HL-60/S4 treated with phorbol 12-myristate 13-acetate at 8.2 ng/mL for 4 days and 3 days (cell line): ENCODE results near the gene SIPA1L3.

Source experiments
- in situ Hi-C: fragments of 300-500 bp; cut with MboI; formaldehyde crosslinking; loops from 2 replicates; pipeline ENCODE4 v1.15.0; 2022; ENCODE audit warnings: low sequenced_read_pairs

Gene SIPA1L3

GRCh38 chr19:37941782-37942515 is 34.9 kb downstream of the SIPA1L3 start:
- in situ Hi-C loops: no loop called here

DNA sequence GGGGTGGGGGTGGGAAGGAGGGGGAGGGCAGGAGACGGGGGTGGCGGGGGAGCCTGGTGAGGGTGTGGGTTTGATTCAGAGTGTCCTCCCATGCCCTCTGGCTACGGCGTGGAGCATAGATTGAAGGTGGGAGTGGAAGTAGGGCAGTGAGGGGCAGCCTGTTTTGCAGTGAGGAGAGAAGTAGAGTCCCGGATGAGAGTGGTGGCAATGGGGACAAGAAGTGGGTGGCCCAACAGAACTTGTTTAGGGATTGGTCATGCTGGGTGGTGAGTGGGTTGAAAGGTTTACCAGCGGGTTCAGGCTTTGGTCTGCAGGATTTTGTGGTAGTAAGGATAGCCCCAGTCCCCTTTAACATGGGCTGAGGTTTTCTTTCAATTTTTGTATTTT is 35.5 kb downstream of the SIPA1L3 start:
- in situ Hi-C loops: no loop called here

GRCh38 chr19:37943480-37943879 is 36.5 kb downstream of the SIPA1L3 start:
- in situ Hi-C loops: no loop called here

- in situ Hi-C loops: no loop called here
These were observed 39.1 kb downstream of the SIPA1L3 start for GRCh38 chr19:37946132-37946531.

DNA sequence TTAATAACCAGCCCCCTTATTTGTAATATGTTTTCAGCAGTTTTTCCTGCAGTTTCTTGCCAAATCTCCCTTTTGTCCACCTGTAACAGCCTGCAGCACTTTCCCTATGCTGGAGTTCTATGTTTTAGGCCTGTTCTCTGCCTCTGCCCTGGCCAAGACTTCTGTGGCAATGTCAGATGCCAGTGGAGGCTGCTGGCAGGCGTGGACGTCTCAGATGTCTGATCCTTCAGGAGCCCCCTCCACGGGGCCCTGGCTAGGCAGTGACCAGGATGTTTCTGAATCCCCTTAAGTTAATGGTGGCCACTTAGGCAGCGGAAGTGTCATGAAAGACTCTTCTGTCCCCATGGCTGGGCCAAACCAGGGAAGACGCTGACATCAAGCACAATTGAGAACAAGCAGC is 40.8 kb downstream of the SIPA1L3 start:
- in situ Hi-C loops: no loop called here

DNA sequence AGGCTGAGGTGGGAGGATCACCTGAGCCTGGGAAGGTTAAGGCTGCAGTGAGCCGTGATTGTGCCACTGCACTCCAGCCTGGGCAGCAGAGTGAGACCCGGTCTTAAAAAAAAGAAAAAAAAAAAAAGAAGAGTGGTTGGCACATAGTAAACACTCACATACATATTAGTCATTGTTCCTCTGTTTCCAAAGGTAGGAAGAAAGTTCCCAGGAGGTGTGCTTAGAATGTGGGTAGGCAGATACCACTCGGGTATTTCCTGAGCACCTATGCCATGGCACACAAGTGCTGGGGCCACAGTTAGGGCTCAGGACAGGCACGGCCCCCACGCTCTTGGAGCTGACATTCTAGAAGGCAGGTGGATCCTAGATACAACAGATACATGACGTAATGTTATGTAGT is 41.4 kb downstream of the SIPA1L3 start:
- in situ Hi-C loops: no loop called here

DNA sequence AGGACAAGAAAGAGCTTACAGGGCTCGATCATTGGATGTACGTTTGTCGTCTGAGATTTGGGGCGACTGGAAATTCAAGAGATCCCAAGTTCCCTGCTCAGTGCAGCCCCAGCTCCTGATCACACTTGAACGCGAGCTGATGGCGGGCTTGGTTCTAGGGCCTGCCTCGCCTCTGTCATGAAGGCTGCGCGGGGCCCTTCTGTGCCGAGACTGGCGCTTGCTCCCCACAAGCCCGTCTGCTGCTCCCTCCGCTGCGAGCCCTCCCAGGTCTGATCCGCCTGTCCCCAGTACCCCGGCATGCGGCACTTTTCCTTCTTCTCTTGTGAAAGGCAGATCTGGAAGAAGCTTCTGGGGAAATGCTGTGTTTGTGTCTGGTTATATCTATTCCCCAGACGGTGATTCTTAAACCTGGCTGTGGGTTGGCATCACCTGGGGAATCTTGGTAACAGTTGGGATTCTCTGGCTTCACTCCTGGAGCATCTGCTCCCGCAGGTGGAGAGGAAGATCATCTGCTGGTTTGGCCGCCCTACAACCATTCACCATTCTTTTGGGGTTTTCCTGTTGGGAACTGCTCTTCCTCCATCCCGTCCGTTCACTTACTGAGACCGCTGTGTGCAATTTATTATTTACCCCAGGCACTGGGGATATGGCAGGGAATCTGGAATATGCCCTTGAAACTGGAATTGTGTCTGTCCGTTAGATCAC is 43.6 kb downstream of the SIPA1L3 start:
- in situ Hi-C loops: no loop called here

DNA sequence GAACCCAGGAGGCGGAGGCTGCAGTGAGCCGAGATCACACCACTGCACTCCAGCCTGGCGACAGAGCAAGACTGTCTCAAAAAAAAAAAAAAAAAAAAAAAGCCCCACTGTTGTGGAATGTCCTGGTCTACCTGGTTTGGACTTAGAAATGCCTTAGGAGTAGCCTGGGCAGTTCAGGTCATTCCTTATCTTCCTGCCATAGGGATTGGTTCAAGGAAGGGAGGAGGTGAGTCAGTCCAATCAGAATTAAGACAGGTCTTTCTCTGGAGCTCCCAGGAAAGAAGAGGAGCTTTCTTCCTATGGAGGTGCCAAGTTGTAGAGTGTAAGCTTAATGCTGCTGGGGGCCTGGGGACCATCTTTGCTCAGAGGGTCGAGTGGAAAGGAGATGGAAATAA is 44.8 kb downstream of the SIPA1L3 start:
- in situ Hi-C loops: no loop called here

DNA sequence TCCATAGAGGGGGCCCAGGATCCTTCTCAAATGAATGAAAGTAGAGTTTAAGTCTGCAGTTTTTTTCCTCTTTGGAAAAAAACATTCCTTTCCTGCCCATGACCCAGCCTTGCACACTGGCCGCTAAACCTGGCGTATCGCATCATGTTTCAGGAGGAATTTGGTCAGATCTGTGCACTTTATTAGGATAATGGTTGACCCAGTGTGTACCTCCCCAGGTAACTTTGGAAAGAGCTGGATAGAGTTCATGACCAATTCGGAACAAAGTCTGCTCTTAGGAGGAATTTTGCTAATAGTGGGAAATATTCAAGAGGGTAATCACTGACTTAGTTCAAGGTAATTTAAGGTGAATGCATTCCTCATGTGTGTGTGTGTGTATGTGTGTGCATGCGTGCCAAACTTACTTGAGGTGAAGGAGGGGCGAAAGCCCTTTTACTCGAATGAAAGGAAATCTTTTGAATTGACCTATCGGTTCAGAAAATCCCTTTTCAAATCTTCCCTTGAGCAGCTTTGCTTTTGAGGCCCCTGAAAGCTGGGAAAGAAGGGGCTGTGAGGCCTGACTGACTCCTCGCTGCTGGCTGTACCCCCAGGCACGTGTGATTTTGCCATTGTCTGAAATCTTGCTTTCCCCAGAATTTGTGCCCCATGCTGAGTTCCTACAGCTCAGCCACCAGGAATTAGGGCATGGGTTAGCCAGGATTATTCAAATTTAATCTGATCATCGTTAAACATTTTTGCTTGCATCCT is 46.3 kb downstream of the SIPA1L3 start:
- in situ Hi-C loops: no loop called here

- in situ Hi-C loops: no loop called here
These were observed 46.9 kb downstream of the SIPA1L3 start for GRCh38 chr19:37953918-37954303.

DNA sequence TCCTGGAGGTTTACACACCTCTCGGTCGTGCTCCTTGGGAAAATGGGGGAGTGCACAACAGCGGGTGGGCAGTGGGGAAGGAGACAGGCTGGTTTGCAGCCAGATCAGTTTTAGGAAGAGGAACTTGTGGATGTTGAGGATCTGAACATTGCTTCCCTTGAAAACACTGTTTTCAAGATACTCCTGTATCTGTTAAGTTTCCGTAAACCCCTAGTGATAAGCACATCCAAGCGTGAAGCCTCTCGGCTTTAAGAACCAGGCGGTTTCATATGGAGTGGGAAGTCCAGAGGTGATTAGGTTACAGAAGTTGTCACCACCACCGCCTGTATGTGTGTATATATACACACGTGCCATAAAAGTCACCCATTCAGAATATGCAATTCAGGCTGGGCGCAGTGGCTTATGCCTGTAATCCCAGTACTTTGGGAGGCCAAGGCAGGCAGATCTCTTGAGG is 47.4 kb downstream of the SIPA1L3 start:
- in situ Hi-C loops: no loop called here

DNA sequence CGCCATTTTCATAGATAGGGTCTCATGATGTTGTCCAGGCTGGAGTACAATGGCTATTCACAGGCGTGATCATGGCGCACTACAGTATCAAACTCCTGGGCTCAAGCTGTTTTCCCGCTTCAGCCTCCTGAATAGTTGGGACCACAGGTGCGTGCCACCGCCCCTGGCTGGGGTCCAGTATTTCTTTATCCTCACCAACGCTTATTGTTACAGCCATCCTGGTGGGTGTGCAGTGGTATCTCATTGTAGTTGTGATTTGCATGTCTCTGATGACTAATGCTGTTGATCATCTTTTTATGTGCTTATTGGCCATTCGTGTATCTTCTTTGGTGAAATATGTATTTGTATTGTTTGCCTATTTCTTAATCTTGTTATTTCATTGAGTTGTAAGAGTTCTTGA is 49.0 kb downstream of the SIPA1L3 start:
- in situ Hi-C loops: no loop called here

GRCh38 chr19:37957176-37957575 is 50.2 kb downstream of the SIPA1L3 start:
- in situ Hi-C loops: no loop called here

DNA sequence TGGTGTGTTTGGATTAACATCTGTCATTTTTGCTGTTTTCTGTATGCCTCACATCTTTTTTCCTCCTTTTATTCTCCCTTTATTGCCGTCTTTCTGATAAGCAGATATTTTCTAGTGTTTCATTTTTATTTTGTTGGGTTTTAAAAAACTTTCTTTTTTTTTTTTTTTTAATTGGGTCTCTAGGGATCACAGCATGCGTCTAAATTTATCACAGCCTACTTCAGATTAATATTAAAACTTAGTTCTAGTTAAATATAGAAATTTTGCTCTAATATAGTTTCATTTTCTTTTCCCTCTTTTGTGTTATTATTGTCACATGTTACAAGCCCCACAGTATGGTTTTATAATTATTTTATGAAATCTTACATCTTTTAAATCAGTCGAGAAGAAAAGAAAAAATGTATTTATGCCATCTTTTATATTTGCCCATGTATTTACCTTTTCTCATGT is 52.7 kb downstream of the SIPA1L3 start:
- in situ Hi-C loops: no loop called here

GRCh38 chr19:37961198-37961597 is 54.2 kb downstream of the SIPA1L3 start:
- in situ Hi-C loops: no loop called here

GRCh38 chr19:37963190-37963936 is 56.4 kb downstream of the SIPA1L3 start:
- in situ Hi-C loops: no loop called here

GRCh38 chr19:37964109-37964508 is 57.1 kb downstream of the SIPA1L3 start:
- in situ Hi-C loops: no loop called here

GRCh38 chr19:37966211-37966661 is 59.2 kb downstream of the SIPA1L3 start:
- in situ Hi-C loops: no loop called here

DNA sequence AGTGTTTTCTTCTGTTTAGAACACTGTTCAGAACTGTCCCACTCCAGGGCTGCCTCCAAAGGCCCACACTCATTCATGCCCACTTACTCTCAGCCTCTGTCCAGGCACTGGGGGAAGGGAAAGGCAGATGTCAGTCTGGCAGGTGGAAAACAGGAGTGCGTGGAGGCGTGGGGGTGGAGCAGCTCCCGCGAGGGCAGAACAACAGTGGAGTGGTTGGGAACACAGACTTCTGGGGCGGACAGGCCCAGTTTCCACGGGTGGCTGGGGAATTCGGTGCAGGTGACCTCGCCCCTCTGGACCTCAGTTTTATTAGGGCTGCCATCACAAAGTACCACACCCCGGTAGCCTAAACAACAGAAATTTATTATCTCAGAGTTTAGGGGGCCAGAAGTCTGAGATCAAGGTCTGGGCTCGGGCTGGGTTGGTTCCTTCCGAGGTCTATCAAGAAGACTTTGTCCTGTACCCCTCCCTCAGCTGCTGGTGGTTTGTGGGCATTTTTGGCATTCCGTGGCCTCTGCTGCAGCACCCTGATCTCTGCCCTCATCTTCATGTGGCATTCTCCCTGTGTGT is 59.7 kb downstream of the SIPA1L3 start:
- in situ Hi-C loops: no loop called here

GRCh38 chr19:37969695-37970094 is 62.7 kb downstream of the SIPA1L3 start:
- in situ Hi-C loops: no loop called here

GRCh38 chr19:37970699-37971098 is 63.7 kb downstream of the SIPA1L3 start:
- in situ Hi-C loops: no loop called here
